Activated B cell treated with CpG ODN at 0.5 μM for 24 hours (primary cell): Measurements from ENCODE around the gene ABCA13. TPM values are rescaled to one million over a fixed set of nuclear protein-coding genes. Genes with fewer than 3 reads are reported as not detected.

ENCODE experiments used
- ATAC-seq: fragments of 200-7000 bp; cut with Tn5 transposase; one replicate; pipeline ENCODE4 v1.10.0; 2021; ENCODE audit warnings: low read depth, mild to moderate bottlenecking, moderate library complexity
- CTCF ChIA-PET: fragments of 350-600 bp; sonication (Branson Sonifier 250); formaldehyde crosslinking; loops from one replicate; lab custom pipeline; 2021; ENCODE audit warnings: antibody characterized with exemption; lab: Charles Lee
- POLR2A ChIA-PET: fragments of 350-600 bp; sonication (Branson Sonifier 250); formaldehyde crosslinking; loops from one replicate; lab custom pipeline; 2021; ENCODE audit warnings: antibody characterized with exemption; lab: Charles Lee
- DNase-seq: peaks from one replicate; pipeline ENCODE4 v3.0.0; 2022
- H3K27ac Mint-ChIP-seq: one replicate; pipeline ENCODE4 v1.8.0; 2020; ENCODE audit warnings: mixed read lengths
- H3K27me3 Mint-ChIP-seq: one replicate; pipeline ENCODE4 v1.8.0; 2021; ENCODE audit warnings: mixed read lengths
- H3K36me3 Mint-ChIP-seq: one replicate; pipeline ENCODE4 v1.8.0; 2021; ENCODE audit warnings: low read depth, mixed read lengths
- H3K4me1 Mint-ChIP-seq: one replicate; pipeline ENCODE4 v1.8.0; 2021; ENCODE audit warnings: mixed read lengths
- H3K4me3 Mint-ChIP-seq: one replicate; pipeline ENCODE4 v1.8.0; 2020; ENCODE audit warnings: mild to moderate bottlenecking, mixed read lengths
- H3K9me3 Mint-ChIP-seq: one replicate; pipeline ENCODE4 v1.8.0; 2020; ENCODE audit warnings: mixed read lengths
- intact Hi-C: fragments of 100-400 bp; cut with micrococcal nuclease; formaldehyde crosslinking; loops from one replicate; pipeline ENCODE4 v1.15.1; 2024
- total RNA-seq: library from RNA; stranded (reverse); gene quantifications from 2 replicates; pipeline ENCODE4 v1.2.3, GENCODE V29; 2022
- TF ChIP-seq, protein P1 (sequence below): fragments of 200-600 bp; IDR thresholded peaks from one replicate; pipeline ENCODE4 v1.8.0; 2022; ENCODE audit warnings: antibody characterized with exemption, mild to moderate bottlenecking

ABCA13 gene
- total RNA-seq, 1 donor from 2014 or later = not detected

DNA sequence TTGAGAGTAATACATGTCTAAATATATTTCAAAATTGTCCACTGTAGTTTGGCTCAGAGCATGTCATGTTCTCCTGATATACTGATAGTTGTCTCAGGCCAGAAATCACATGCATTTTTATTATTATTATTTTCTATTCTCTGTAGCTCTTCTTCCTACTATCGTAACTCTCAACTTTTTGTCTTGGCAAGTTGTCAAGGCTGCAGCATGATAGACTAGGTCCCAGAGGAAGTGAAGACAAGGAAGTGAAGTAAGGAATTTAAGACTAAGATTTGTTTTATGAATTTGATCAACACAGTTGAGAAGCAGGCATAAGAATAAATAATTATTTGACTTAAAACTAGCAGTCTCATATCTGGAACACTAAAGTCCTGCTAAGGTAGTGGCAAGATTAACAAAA is 369.5 kb downstream of the ABCA13 start:
- ATAC-seq (no peak), DNase-seq (no peak)
- H3K9me3 Mint-ChIP-seq = peaks cover 8% of the 10 kb centered on the region
- ChIA-PET POLR2A (no interaction called here), CTCF (no interaction called here)
- no peaks in the 10 kb centered on the region for H3K27me3 Mint-ChIP-seq
- no peaks in the 10 kb centered on the region for H3K36me3 Mint-ChIP-seq
- no peaks in the 10 kb centered on the region for H3K4me1 Mint-ChIP-seq
- TF ChIP-seq, protein P1, sequence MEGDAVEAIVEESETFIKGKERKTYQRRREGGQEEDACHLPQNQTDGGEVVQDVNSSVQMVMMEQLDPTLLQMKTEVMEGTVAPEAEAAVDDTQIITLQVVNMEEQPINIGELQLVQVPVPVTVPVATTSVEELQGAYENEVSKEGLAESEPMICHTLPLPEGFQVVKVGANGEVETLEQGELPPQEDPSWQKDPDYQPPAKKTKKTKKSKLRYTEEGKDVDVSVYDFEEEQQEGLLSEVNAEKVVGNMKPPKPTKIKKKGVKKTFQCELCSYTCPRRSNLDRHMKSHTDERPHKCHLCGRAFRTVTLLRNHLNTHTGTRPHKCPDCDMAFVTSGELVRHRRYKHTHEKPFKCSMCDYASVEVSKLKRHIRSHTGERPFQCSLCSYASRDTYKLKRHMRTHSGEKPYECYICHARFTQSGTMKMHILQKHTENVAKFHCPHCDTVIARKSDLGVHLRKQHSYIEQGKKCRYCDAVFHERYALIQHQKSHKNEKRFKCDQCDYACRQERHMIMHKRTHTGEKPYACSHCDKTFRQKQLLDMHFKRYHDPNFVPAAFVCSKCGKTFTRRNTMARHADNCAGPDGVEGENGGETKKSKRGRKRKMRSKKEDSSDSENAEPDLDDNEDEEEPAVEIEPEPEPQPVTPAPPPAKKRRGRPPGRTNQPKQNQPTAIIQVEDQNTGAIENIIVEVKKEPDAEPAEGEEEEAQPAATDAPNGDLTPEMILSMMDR = no peak
- H3K4me3 Mint-ChIP-seq = no peak overlapping the region
- no peak overlapping the region for H3K27ac Mint-ChIP-seq
- intact Hi-C loops = loop anchor here (1.0 kb wide), 1 partner anchor 13 kb away; no protein-coding TSS in a partner anchor

DNA sequence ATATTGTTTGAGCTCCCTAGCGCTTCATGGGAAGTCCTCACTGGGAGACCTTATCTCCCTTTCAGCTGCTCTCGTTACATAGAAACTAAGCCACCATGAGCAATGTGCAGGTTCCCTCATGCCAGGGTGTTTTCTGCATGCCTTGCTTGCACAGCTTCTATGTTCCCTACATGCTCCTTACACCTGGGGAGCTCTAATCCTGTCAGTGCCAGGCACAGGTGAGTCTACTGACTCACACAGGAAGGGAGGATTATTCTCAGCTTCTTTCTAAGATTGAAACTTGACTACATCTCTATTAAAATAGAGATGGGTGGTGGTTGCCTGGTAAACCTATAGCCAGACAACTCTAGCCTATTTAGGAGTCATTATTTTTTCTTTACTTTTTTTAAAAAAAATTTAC is 377.4 kb downstream of the ABCA13 start:
- intact Hi-C loops = no loop called here
- no peaks in the 10 kb centered on the region for H3K36me3 Mint-ChIP-seq
- POLR2A ChIA-PET = no interaction called here

DNA sequence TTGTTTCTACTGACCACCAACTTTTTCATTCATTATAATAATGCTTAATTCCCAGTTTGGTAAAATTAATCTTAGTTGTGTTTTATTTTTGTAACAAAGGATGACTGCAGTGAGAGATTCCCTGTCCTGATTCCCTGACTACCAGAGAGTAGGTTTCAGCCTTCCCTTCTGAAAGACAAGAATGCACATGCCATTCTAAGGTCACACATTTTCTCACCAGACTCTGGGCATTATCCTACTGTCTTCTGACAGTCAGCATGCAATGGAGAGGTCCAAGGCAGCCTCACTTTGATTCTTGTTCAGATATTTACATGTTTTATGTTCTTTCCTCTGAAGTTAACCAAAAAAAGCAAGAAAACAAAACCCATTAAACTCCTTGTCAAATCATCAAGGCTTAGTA is 380.4 kb downstream of the ABCA13 start:
- no peak for ATAC-seq
- Mint-ChIP-seq H3K4me1 (no peaks in the 10 kb centered on the region), H3K27ac (no peak overlapping the region)

More for the DNA sequence above, 377.4 kb downstream of the ABCA13 start:
- DNase-seq (no peak), ATAC-seq (no peak)
- H3K27me3 Mint-ChIP-seq = no peaks in the 10 kb centered on the region
- CTCF ChIA-PET = no interaction called here
- peaks cover 10% of the 10 kb centered on the region for H3K9me3 Mint-ChIP-seq
- H3K4me1 Mint-ChIP-seq = no peaks in the 10 kb centered on the region
- no peak overlapping the region for H3K27ac Mint-ChIP-seq
- TF ChIP-seq, protein P1 = no peak
- no peak overlapping the region for H3K4me3 Mint-ChIP-seq

DNA sequence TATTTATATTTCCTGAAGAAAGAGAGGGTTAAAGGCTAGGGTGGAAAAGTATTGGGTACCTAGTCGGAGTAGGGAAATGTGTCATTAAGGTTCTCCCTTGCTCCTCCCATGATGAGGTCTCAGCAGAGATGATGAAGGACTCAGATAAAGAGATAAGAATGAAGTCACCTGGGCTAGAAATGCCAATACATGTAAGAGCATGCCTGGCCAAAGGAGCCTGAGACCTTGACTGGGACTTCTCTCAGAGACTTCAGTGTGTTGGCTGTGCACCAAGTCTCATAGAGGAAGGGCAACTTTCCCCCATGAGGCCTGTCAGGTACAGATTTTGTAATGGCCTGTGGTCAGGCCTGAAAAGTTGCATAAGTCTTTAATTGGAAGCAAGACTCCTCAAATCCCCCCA is 392.1 kb downstream of the ABCA13 start:
- Mint-ChIP-seq H3K27ac (no peak overlapping the region), H3K4me3 (no peak overlapping the region), H3K27me3 (no peaks in the 10 kb centered on the region), H3K4me1 (no peaks in the 10 kb centered on the region), H3K36me3 (no peaks in the 10 kb centered on the region), H3K9me3 (no peaks in the 10 kb centered on the region)
- no peak for ATAC-seq
- no peak for DNase-seq
- ChIA-PET POLR2A (no interaction called here), CTCF (interaction anchor here (0.6 kb wide), 1 partner anchor 116 kb away, joined by 3 read pairs; no protein-coding TSS in a partner anchor)
- intact Hi-C loops = no loop called here
- TF ChIP-seq, protein P1 = no peak

More for the DNA sequence above, 380.4 kb downstream of the ABCA13 start:
- TF ChIP-seq, protein P1 = no peak
- H3K36me3 Mint-ChIP-seq = no peaks in the 10 kb centered on the region
- POLR2A ChIA-PET = no interaction called here
- CTCF ChIA-PET = no interaction called here
- peaks cover 13% of the 10 kb centered on the region for H3K9me3 Mint-ChIP-seq
- intact Hi-C loops = no loop called here
- H3K27me3 Mint-ChIP-seq = no peaks in the 10 kb centered on the region
- no peak overlapping the region for H3K4me3 Mint-ChIP-seq
- no peak for DNase-seq

DNA sequence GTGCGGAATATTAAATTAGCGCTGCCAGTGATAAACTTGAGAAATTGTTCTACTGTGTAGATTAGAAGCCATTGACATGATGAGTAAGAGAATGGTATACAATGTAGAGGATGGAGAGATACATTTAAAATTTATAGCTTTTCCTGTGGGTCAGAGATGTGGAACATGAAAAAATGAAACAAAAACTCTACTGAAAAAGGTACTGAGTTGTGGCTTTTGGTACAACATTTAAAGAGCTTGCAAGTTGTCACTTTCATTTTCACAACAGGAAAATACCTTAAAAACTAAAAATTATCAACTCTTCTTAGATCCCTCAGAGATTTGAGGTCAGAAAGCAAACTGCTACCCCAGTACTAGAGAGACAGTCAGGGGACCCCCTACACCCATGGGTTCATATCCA is 404.3 kb downstream of the ABCA13 start:
- Mint-ChIP-seq H3K4me1 (no peaks in the 10 kb centered on the region), H3K27me3 (no peaks in the 10 kb centered on the region), H3K27ac (no peak overlapping the region), H3K36me3 (no peaks in the 10 kb centered on the region), H3K9me3 (peaks cover 2% of the 10 kb centered on the region), H3K4me3 (no peak overlapping the region)
- ChIA-PET CTCF (no interaction called here), POLR2A (no interaction called here)
- no peak for ATAC-seq
- intact Hi-C loops = no loop called here
- TF ChIP-seq, protein P1 = no peak
- DNase-seq = no peak
